Measurements from ENCODE around the gene BATF3. TPM values are rescaled to one million over a fixed set of nuclear protein-coding genes. Genes with fewer than 3 reads are reported as not detected.

The BATF3 gene
- total and polyA plus RNA-seq, 9 of the 15 experiments (the other 6 are each of a cell fraction or from before 2014, with no cell fraction given) = 0.40 to 3.8 (median 2.0) TPM

DNA sequence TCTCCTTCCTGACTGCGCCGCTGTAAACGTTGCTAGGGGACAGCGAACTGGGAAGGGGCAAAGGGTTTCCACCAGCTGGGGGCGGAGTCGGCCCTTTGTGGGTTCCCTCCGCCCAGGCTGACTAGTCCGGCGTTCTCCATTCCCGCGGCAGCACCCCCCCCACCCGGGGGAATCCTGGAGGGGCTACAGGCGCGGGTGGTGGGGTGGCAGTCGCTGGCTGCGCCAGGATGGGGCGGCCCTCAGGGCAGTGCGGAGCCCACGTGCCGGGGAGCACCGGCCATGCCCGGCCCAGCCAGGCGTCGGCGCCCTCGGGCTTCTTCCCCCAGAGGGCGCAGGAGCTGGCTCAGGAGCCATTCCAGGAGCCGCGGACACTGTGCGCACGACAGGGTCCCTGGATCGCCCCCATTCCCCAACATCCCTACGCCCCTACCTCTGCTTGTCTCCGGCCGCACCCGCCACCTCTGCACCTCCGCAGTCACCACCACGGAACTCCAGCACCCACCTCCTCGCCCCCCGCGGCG, 476 bp downstream of the BATF3 start:
- POLR2A ChIA-PET = interaction anchor here (0.5 to 1.9 kb wide), 4 partner anchors 11 to 270 kb away, joined by 3 to 4 read pairs (median 3); partner anchors contain the start of gene ATF3
- Histone ChIP-seq H3K9me3 (replicated peaks; ENCODE audit: control insufficient read depth, insufficient read depth, low read depth, low read length) (no peaks in the 10 kb centered on the region), H3K27ac (ENCODE audit: extremely low read depth, low read depth, low read length) (no peak overlapping the region), H3K9ac (ENCODE audit: insufficient read depth in 1 of 2, low read depth in 2 of 2, low read length in 2 of 2) (peak overlapping the region; percentile 23 to 87; a peak in 3 of 4 replicates), H4K20me1 (replicated peaks; ENCODE audit: control insufficient read depth, insufficient read depth, low read length) (no peaks in the 10 kb centered on the region), H3K9me1 (ENCODE audit: control insufficient read depth, insufficient read depth, low read length) (no peaks in the 10 kb centered on the region), H2AFZ (ENCODE audit: low read depth, low read length) (peak overlapping the region; percentile 86), H3K79me2 (ENCODE audit: control insufficient read depth, insufficient read depth, low read length) (no peaks in the 10 kb centered on the region), H3K4me2 (ENCODE audit: insufficient read depth, low read length) (peak overlapping the region; percentile 83), H3K4me3 (peak overlapping the region; percentile 46), H3K27me3 (ENCODE audit: control insufficient read depth in 2 of 2, insufficient read depth in 2 of 2, low read length in 2 of 2) (peaks cover 51 to 53% of the 10 kb centered on the region in 2 experiments), H3K36me3 (ENCODE audit: control insufficient read depth, insufficient read depth, low read length) (no peaks in the 10 kb centered on the region), H3K4me1 (replicated peaks in 1 of 2; ENCODE audit: control insufficient read depth in 2 of 2, insufficient read depth in 2 of 2, low read length in 2 of 2) (peaks cover 19 to 23% of the 10 kb centered on the region in 2 experiments)
- in situ Hi-C loops (cut with MboI) (no loop called here), intact Hi-C loops (cut with micrococcal nuclease) (loop anchor here (2.0 to 10.0 kb wide), 2 partner anchors 84 to 216 kb away; no protein-coding TSS in a partner anchor)
- ATAC-seq = peak; percentile 94
- under 1% methylated on average over 36 of the region's 42 CpGs for WGBS (ENCODE audit: insufficient coverage, low coverage, missing lambda C conversion rate)
- no TSS peak for BruUV-seq (replicated peaks)
- CTCF ChIA-PET (ENCODE audit: low intra/inter-chr PET ratio) = interaction anchor here (0.7 to 2.0 kb wide), 3 partner anchors 83 to 362 kb away, joined by 3 to 12 read pairs (median 6); no protein-coding TSS in a partner anchor
- no peak for FAIRE-seq
- DNase-seq (ENCODE audit: extremely low read depth in 1 of 4, low spot score in 3 of 4) = peak; percentile 75 to 78 (median 76)
- no peak for TF ChIP-seq SMAD1 (IDR thresholded peaks at IDR 0.05; ENCODE audit: low read depth, low read length, partially characterized antibody)
- TF ChIP-seq ARNT (IDR thresholded peaks at IDR 0.05) = no peak
- TF ChIP-seq, protein P1, sequence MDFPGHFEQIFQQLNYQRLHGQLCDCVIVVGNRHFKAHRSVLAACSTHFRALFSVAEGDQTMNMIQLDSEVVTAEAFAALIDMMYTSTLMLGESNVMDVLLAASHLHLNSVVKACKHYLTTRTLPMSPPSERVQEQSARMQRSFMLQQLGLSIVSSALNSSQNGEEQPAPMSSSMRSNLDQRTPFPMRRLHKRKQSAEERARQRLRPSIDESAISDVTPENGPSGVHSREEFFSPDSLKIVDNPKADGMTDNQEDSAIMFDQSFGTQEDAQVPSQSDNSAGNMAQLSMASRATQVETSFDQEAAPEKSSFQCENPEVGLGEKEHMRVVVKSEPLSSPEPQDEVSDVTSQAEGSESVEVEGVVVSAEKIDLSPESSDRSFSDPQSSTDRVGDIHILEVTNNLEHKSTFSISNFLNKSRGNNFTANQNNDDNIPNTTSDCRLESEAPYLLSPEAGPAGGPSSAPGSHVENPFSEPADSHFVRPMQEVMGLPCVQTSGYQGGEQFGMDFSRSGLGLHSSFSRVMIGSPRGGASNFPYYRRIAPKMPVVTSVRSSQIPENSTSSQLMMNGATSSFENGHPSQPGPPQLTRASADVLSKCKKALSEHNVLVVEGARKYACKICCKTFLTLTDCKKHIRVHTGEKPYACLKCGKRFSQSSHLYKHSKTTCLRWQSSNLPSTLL (IDR thresholded peaks at IDR 0.05) = no peak
- TF ChIP-seq, protein P2, sequence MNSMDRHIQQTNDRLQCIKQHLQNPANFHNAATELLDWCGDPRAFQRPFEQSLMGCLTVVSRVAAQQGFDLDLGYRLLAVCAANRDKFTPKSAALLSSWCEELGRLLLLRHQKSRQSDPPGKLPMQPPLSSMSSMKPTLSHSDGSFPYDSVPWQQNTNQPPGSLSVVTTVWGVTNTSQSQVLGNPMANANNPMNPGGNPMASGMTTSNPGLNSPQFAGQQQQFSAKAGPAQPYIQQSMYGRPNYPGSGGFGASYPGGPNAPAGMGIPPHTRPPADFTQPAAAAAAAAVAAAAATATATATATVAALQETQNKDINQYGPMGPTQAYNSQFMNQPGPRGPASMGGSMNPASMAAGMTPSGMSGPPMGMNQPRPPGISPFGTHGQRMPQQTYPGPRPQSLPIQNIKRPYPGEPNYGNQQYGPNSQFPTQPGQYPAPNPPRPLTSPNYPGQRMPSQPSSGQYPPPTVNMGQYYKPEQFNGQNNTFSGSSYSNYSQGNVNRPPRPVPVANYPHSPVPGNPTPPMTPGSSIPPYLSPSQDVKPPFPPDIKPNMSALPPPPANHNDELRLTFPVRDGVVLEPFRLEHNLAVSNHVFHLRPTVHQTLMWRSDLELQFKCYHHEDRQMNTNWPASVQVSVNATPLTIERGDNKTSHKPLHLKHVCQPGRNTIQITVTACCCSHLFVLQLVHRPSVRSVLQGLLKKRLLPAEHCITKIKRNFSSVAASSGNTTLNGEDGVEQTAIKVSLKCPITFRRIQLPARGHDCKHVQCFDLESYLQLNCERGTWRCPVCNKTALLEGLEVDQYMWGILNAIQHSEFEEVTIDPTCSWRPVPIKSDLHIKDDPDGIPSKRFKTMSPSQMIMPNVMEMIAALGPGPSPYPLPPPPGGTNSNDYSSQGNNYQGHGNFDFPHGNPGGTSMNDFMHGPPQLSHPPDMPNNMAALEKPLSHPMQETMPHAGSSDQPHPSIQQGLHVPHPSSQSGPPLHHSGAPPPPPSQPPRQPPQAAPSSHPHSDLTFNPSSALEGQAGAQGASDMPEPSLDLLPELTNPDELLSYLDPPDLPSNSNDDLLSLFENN (IDR thresholded peaks at IDR 0.05; ENCODE audit: low read depth in 2 of 2, low read length in 2 of 2) = no peak
- no peak for TF ChIP-seq HMG20A (CRISPR knock-in tag; conservative IDR thresholded peaks at IDR 0.05)
- no peak for TF ChIP-seq SAFB (IDR thresholded peaks at IDR 0.05; ENCODE audit: borderline replicate concordance, low read depth, low read length)
- no peak for TF ChIP-seq ZNF133 (CRISPR knock-in tag; IDR thresholded peaks at IDR 0.05)
- TF ChIP-seq FOXJ2 (tag; IDR thresholded peaks at IDR 0.05) = no peak
- TF ChIP-seq NCOA1 (IDR thresholded peaks at IDR 0.05; ENCODE audit: low read depth) = no peak
- TF ChIP-seq MCM2 (IDR thresholded peaks at IDR 0.05; ENCODE audit: low read depth) = no peak
- TF ChIP-seq ZNF175 (CRISPR knock-in tag; IDR thresholded peaks at IDR 0.05; ENCODE audit: low read depth) = no peak
- TF ChIP-seq POLR2A (conservative IDR thresholded peaks at IDR 0.05) = no peak
- TF ChIP-seq, protein P3, sequence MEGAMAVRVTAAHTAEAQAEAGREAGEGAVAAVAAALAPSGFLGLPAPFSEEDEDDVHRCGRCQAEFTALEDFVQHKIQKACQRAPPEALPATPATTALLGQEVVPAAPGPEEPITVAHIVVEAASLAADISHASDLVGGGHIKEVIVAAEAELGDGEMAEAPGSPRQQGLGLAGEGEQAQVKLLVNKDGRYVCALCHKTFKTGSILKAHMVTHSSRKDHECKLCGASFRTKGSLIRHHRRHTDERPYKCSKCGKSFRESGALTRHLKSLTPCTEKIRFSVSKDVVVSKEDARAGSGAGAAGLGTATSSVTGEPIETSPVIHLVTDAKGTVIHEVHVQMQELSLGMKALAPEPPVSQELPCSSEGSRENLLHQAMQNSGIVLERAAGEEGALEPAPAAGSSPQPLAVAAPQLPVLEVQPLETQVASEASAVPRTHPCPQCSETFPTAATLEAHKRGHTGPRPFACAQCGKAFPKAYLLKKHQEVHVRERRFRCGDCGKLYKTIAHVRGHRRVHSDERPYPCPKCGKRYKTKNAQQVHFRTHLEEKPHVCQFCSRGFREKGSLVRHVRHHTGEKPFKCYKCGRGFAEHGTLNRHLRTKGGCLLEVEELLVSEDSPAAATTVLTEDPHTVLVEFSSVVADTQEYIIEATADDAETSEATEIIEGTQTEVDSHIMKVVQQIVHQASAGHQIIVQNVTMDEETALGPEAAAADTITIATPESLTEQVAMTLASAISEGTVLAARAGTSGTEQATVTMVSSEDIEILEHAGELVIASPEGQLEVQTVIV (CRISPR knock-in tag; IDR thresholded peaks at IDR 0.05; ENCODE audit: borderline replicate concordance) = no peak
- TF ChIP-seq ZNF408 (CRISPR knock-in tag; IDR thresholded peaks at IDR 0.05; ENCODE audit: low read depth) = no peak
- no peak for TF ChIP-seq TCFL5 (CRISPR knock-in tag; conservative IDR thresholded peaks at IDR 0.05)
